ENCODE measurements around the gene EHBP1L1. TPM values are rescaled to one million over a fixed set of nuclear protein-coding genes. Genes with fewer than 3 reads are reported as not detected.

The EHBP1L1 gene
- total and polyA plus RNA-seq, 2 of the 13 experiments (the other 11 are each of a cell fraction or from before 2014, with no cell fraction given): 8.3 to 10.6 TPM

- TF ChIP-seq ZMYM4 (CRISPR knock-in tag; IDR thresholded peaks at IDR 0.05): peak; percentile 22; the same call in 1 of the 2 replicates
- TF ChIP-seq RAD21 (CRISPR knock-in tag; IDR thresholded peaks at IDR 0.05): no peak
- no peak for TF ChIP-seq ZNF34 (CRISPR knock-in tag; IDR thresholded peaks at IDR 0.05; ENCODE audit: borderline replicate concordance)
- no peak for TF ChIP-seq ZNF337 (CRISPR knock-in tag; IDR thresholded peaks at IDR 0.05; ENCODE audit: borderline replicate concordance, low read depth)
- TF ChIP-seq ZSCAN30 (CRISPR knock-in tag; IDR thresholded peaks at IDR 0.05): no peak
- no peak for TF ChIP-seq ZNF160 (CRISPR knock-in tag; IDR thresholded peaks at IDR 0.05)
- peak; percentile 26; the same call in 1 of the 2 replicates for TF ChIP-seq YEATS4 (CRISPR knock-in tag; IDR thresholded peaks at IDR 0.05; ENCODE audit: borderline replicate concordance)
- TF ChIP-seq FOXP4 (CRISPR knock-in tag; IDR thresholded peaks at IDR 0.05): 0 out of 2 replicates have a peak, but pooled peaks have one; percentile 19
- no peak for TF ChIP-seq MAFK (conservative IDR thresholded peaks at IDR 0.05 in 1 of 2, IDR thresholded peaks at IDR 0.05 in 1 of 2; ENCODE audit: low read length in 2 of 2)
- no peak for TF ChIP-seq TFAP4 (IDR thresholded peaks at IDR 0.05; ENCODE audit: borderline replicate concordance, low read depth)
- TF ChIP-seq FOXP1 (IDR thresholded peaks at IDR 0.05): no peak
- TF ChIP-seq FOXP1 (CRISPR knock-in tag; IDR thresholded peaks at IDR 0.05): no peak
- TF ChIP-seq RFX1 (IDR thresholded peaks at IDR 0.05): no peak
- peak; percentile 53; the same call in 1 of the 2 replicates for TF ChIP-seq ZNF205 (CRISPR knock-in tag; IDR thresholded peaks at IDR 0.05)
- no peak for TF ChIP-seq KLF11 (CRISPR knock-in tag; IDR thresholded peaks at IDR 0.05)
- no peak for TF ChIP-seq ZNF570 (CRISPR knock-in tag; IDR thresholded peaks at IDR 0.05; ENCODE audit: borderline replicate concordance)
- no peak for TF ChIP-seq GATAD1 (CRISPR knock-in tag; IDR thresholded peaks at IDR 0.05)
- peak; percentile 46; the same call in 1 of the 2 replicates for TF ChIP-seq HNRNPL (IDR thresholded peaks at IDR 0.05; ENCODE audit: low read depth, low read length)
- no peak for TF ChIP-seq AKAP8 (CRISPR knock-in tag; IDR thresholded peaks at IDR 0.05)
- 0 out of 2 replicates have a peak, but pooled peaks have one; percentile 38 for TF ChIP-seq SMAD3 (CRISPR knock-in tag; IDR thresholded peaks at IDR 0.05)
- peak; percentile 35; the same call in 1 of the 2 replicates for TF ChIP-seq RBFOX2 (IDR thresholded peaks at IDR 0.05; ENCODE audit: low read depth, low read length)
- no peak for TF ChIP-seq TEF (CRISPR knock-in tag; IDR thresholded peaks at IDR 0.05)
- no peak for TF ChIP-seq SP4 (CRISPR knock-in tag; IDR thresholded peaks at IDR 0.05)
Observed at GRCh38 chr11:65557280-65558001, 18.4 kb upstream of the EHBP1L1 start (continued).

All from HepG2 (cell line).